HL-60/S4 treated with retinoic acid at 250 ng/mL for 4 days and 3 days (cell line): ENCODE results near the gene EWSR1.

Experiments
- in situ Hi-C: fragments of 300-500 bp; cut with MboI; formaldehyde crosslinking; loops from 2 replicates; pipeline ENCODE4 v1.7.0; 2022; ENCODE audit warnings: low sequenced_read_pairs

Gene EWSR1

DNA sequence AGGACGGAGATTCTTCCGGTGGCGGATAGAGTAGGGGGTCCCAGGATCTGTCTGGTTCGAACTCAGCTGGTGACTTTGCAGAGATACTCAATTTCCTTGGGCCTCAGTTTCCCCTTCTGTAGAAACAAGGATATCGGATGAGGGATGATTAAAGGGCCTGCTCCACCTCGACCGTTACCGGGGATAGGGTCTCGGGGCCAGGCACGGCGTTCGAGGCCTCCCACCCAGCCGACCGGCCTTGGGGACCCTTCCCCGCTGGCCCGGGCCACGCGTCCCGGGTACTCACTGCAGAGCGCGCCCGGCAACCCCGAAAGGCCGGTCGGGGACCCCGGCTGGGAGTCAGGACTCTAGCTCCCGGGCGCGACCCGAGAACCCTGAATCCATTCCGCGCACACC is 608 bp upstream of the EWSR1 start:
- in situ Hi-C loops = no loop called here

DNA sequence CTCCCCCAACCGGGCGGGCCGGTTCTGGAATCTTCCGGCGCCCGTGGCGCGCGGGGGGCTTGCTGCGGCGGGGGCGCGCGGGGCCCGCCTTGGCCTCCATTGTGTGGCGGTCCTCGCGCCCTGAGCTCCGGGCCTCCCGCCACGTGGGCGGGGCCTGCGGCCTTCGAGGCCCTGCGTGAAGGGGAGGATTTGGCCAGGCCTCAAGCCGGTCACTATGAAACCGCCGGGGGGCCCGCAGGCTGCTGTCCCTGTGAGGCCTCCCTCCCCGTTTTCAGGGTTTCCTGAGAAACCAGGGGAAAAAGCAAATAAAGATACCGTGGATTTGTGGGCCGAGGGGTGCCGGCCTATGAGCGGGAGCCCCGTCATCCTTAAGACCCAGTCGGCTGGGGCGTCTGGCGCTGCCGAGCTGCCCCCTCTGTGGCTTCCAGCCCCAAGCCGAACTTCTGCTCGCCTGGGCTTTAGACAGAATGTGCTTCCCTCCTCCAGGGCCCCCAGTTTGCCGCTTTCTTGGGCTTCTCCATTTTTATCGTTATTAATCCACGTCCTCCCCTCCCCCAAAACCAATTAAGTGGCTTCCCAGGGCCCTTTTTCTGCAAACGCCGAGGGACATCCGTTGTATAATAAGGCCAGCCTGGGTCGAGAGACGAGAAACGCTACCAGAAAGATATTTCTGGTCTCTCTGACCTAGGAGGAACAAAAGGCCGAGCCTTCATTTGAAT is 602 bp downstream of the EWSR1 start:
- in situ Hi-C loops = no loop called here

DNA sequence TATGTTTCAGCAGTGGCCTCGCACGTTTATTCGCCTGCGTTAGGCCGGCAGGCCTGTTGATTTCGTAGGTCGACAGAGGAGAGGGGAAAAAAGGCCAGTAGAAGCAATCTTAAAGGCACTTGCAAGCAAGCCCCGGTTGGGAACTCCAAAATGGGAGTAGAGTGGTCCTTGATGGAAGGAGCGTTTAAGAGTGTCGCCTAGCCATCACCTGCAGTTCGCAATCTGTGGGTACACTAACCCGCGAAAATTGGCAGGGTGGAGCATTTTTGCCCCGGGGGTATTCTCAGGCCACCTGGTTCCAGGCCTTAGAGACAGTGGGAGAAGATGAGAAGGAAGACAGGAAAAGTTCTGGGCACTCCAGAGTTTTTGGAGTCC is 1.1 kb downstream of the EWSR1 start:
- in situ Hi-C loops = no loop called here

- in situ Hi-C loops = no loop called here
Measured at GRCh38 chr22:29269731-29270474, 1.8 kb downstream of the EWSR1 start.

GRCh38 chr22:29270475-29271271 is 2.6 kb downstream of the EWSR1 start:
- in situ Hi-C loops = no loop called here

DNA sequence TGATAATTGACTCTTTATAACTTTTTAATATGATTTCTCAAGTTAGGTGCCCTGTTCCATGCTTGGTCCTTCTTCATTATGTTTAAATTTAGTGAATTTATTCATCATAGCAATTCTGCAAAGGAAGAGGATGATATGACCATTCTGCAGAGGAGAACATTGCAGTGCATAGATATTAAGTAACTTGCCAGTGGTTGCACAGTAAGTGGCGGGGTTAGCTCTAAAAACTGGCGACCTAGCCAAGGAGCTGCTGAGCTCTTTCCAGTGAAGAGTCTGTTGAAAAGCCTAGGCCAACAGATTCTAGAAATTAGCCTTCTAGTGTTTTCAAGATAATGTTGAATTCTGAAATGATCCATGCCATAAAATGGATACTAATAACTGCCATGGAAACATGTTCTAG is 4.6 kb downstream of the EWSR1 start:
- in situ Hi-C loops = no loop called here

- in situ Hi-C loops = no loop called here
Measured at GRCh38 chr22:29275167-29275566, 7.1 kb downstream of the EWSR1 start.

DNA sequence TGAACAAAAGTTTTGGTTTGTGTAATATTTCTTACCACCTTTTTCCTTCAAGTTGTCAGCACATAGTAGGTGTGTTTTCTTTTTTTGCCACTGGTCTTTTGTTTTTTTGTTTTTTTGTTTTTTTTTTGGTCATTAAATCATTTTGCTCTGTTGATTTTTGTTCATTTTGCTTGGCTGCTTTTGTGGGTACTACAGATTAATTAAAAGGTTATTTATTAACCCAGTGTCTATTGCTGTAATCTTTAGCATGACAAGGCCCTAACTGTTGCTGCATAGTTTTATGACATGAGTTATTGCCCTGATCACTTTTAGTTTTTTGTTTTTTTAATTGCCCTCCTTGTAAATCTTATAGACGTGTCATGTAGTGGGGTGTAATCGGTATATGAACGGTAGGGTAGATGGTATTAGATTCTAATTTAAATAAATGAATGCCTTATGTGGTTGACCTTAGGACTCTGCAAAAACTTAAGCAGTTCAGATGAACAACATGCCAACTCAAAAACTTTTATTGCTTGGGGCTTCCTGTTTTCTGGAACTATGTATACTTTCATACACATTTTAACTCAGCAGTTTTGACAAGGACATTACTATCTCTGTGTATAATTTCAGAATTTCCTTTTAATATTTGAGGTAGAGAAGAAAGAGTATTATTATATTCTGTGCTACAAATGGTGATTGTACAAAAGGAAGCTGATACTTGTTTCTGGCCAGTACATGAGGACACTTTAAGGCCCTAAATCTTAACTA is 7.9 kb downstream of the EWSR1 start:
- in situ Hi-C loops = no loop called here

DNA sequence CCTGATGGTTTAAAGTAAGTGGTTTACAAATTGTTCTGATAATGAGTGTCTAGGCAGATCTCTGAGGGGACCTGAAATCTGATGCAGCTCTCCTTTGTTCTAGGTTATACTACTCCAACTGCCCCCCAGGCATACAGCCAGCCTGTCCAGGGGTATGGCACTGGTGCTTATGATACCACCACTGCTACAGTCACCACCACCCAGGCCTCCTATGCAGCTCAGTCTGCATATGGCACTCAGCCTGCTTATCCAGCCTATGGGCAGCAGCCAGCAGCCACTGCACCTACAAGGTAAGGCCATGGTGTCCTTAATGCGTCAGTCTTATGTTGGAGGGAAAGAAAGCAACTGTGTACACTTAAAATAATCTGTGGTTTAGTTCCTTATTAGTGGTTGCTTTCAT is 9.9 kb downstream of the EWSR1 start:
- in situ Hi-C loops = no loop called here

DNA sequence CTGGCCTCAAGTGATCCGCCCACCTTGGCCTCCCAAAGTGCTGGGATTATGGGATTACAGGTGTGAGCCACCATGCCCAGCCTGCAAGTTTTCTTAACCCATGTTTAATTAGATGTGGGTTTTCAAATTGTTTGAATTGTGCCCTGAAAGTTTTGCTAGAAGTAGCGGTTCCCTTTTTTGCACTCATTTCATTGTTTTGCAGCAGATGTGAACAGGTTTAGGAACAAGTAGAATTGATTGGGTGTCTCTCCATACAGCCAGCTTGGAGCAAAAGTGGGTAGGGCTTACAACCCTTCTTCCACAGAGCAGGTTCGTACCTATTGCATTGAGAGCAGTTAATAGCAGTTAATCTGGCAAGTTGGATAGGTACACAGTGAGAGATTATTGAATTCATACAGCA is 16.1 kb downstream of the EWSR1 start:
- in situ Hi-C loops = no loop called here

GRCh38 chr22:29288837-29289236 is 20.8 kb downstream of the EWSR1 start:
- in situ Hi-C loops = no loop called here

GRCh38 chr22:29290061-29290460 is 22.0 kb downstream of the EWSR1 start:
- in situ Hi-C loops = no loop called here

- in situ Hi-C loops = no loop called here
Measured at GRCh38 chr22:29291215-29291614, 23.1 kb downstream of the EWSR1 start.

GRCh38 chr22:29292379-29292778 is 24.3 kb downstream of the EWSR1 start:
- in situ Hi-C loops = no loop called here

DNA sequence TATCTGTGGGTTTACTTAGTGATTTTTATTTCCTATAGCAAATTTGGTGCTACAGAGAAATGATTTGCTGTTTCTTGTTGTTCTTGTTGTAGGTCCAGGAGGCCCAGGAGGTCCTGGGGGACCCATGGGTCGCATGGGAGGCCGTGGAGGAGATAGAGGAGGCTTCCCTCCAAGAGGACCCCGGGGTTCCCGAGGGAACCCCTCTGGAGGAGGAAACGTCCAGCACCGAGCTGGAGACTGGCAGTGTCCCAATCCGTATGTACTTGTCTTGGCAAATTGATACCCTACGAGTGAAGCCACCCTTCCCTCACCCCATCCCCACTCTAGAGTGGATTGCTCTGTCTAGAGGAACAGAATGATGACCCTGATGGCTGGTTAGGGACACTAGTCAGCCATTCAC is 30.6 kb downstream of the EWSR1 start:
- in situ Hi-C loops = no loop called here

GRCh38 chr22:29299136-29299900 is 31.2 kb downstream of the EWSR1 start:
- in situ Hi-C loops = no loop called here

DNA sequence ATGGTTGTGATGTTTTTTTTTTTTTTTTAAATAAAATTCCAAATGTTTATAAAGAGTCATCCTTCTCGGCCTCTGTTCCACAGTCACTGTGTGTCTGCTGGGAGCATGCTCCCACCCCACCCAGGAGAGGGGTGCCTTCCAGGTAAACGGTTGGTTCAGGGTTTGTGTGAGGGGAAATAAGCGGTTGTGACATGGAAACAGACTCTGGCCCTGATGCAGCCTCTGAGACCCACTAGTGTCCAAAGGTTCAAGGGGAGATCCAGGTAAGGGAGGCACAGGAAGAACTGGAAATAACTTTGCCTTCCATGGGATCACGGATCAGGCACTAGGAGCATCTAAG is 32.4 kb downstream of the EWSR1 start:
- in situ Hi-C loops = no loop called here

GRCh38 chr22:29300807-29301601 is 32.9 kb downstream of the EWSR1 start:
- in situ Hi-C loops = no loop called here

- in situ Hi-C loops = no loop called here
Measured at GRCh38 chr22:29301716-29302401, 33.8 kb downstream of the EWSR1 start.
